H1 (cell line): ENCODE results near the gene GDPD5. TPM values are rescaled to one million over a fixed set of nuclear protein-coding genes. Genes with fewer than 3 reads are reported as not detected.

ENCODE experiments used
- CTCF ChIA-PET: fragments of 300-600 bp; sonication (Branson Sonifier 250); formaldehyde crosslinking; loops from one replicate; lab custom pipeline; 2021; ENCODE audit not compliant: partially characterized antibody; lab: Charles Lee
- POLR2A ChIA-PET: fragments of 300-600 bp; sonication (Branson Sonifier 250); formaldehyde crosslinking; loops from one replicate; lab custom pipeline; 2021; ENCODE audit warnings: inconsistent platforms; ENCODE audit not compliant: partially characterized antibody; lab: Charles Lee
- DNase-seq, 2 experiments: peaks; one replicate each; pipeline versions ENCODE4 v3.0.0 to v3.0.0-alpha.2; 2010 to 2022; ENCODE audit warnings: low spot score in 2 of 2, low read depth in 1 of 2, mixed read lengths in 1 of 2
- FAIRE-seq: peaks from 2 replicates; lab custom pipeline; 2011; peaks lifted over from hg19 to GRCh38; lab: Jason Lieb, UNC
- H2AFZ ChIP-seq: 2 replicates; pipeline ENCODE4 v1.8.1; 2012; ENCODE audit warnings: low read length, inconsistent platforms
- H2AK5ac ChIP-seq: 2 replicates; pipeline ENCODE4 v1.6.1; 2013; ENCODE audit warnings: low read depth, low read length
- H2BK120ac ChIP-seq: replicated peaks from 2 replicates; pipeline ENCODE3; 2013; ENCODE audit warnings: low read depth, low read length, inconsistent platforms
- H2BK12ac ChIP-seq: 2 replicates; pipeline ENCODE4 v1.6.1; 2013; ENCODE audit warnings: low read depth, low read length
- H2BK15ac ChIP-seq: 2 replicates; pipeline ENCODE4 v1.6.1; 2013; ENCODE audit warnings: low read length
- H2BK20ac ChIP-seq: 2 replicates; pipeline ENCODE4 v1.6.1; 2013; ENCODE audit warnings: low read length
- H2BK5ac ChIP-seq: 2 replicates; pipeline ENCODE4 v1.6.1; 2013; ENCODE audit warnings: low read depth, low read length
- H3K14ac ChIP-seq: 2 replicates; pipeline ENCODE4 v1.6.1; 2013; ENCODE audit warnings: inconsistent platforms; ENCODE audit not compliant: insufficient read length
- H3K18ac ChIP-seq: 2 replicates; pipeline ENCODE4 v1.6.1; 2013; ENCODE audit warnings: low read length; ENCODE audit errors: extremely low read depth
- H3K23ac ChIP-seq: 2 replicates; pipeline ENCODE4 v1.6.1; 2013; ENCODE audit warnings: inconsistent platforms; ENCODE audit not compliant: insufficient read length
- H3K23me2 ChIP-seq: 2 replicates; pipeline ENCODE4 v1.6.1; 2013; ENCODE audit warnings: low read depth, low read length
- H3K27ac ChIP-seq: 2 replicates; pipeline ENCODE4 v1.6.1; 2011; ENCODE audit warnings: low read depth, low read length, inconsistent platforms
- H3K27me3 ChIP-seq, 4 experiments: replicated peaks in 1 of 4; 1 replicate in 1 of 4; 2 replicates in 3 of 4; pipeline versions ENCODE4 v1.6.1 to v1.8.1; 2011 to 2013; ENCODE audit warnings: low read length in 3 of 4, mild to moderate bottlenecking in 3 of 4, inconsistent platforms in 2 of 4, mixed read lengths in 2 of 4, moderate library complexity in 1 of 4; ENCODE audit not compliant: control insufficient read depth in 3 of 4, insufficient read depth in 3 of 4; ENCODE audit errors: extremely low read depth in 1 of 4
- H3K36me3 ChIP-seq, 4 experiments: 2 replicates each; pipeline versions ENCODE4 v1.6.1 to v1.8.1; 2011 to 2013; ENCODE audit warnings: mild to moderate bottlenecking in 4 of 4, low read length in 3 of 4, moderate library complexity in 2 of 4, control low read depth in 1 of 4, inconsistent platforms in 1 of 4; ENCODE audit not compliant: insufficient read depth in 4 of 4, control insufficient read depth in 2 of 4
- H3K4ac ChIP-seq: replicated peaks from 2 replicates; pipeline ENCODE3; 2013; ENCODE audit warnings: low read length, low read depth, mixed read lengths, inconsistent platforms; ENCODE audit not compliant: insufficient read length
- H3K4me1 ChIP-seq, 4 experiments: replicated peaks in 1 of 4; 1 replicate in 1 of 4; 2 replicates in 3 of 4; pipeline versions ENCODE4 v1.6.1 to v1.8.1; 2011 to 2013; ENCODE audit warnings: low read length in 3 of 4, inconsistent platforms in 2 of 4, mixed read lengths in 1 of 4; ENCODE audit not compliant: insufficient read depth in 4 of 4, control insufficient read depth in 3 of 4
- H3K4me2 ChIP-seq, 2 experiments: 2 replicates each; pipeline versions ENCODE4 v1.6.1 to v1.8.1; 2011 to 2013; ENCODE audit warnings: low read depth in 2 of 2, low read length in 2 of 2, control low read depth in 1 of 2, inconsistent platforms in 1 of 2, mild to moderate bottlenecking in 1 of 2; ENCODE audit not compliant: insufficient read depth in 1 of 2
- H3K4me3 ChIP-seq, 4 experiments: fragments of 200-600, 300-600 bp in 1 of 4; sonication (generic), shearing (Covaris generic), sonication (Bioruptor Twin) in 1 of 4; 2 replicates each; pipeline versions ENCODE4 v1.5.1 to v1.8.1; 2011 to 2016; ENCODE audit warnings: low read length in 4 of 4, low read depth in 3 of 4, control low read depth in 2 of 4, inconsistent platforms in 2 of 4, mild to moderate bottlenecking in 2 of 4, mixed read lengths in 1 of 4, moderate library complexity in 1 of 4; ENCODE audit not compliant: insufficient read depth in 2 of 4; ENCODE audit errors: extremely low read depth in 1 of 4
- H3K56ac ChIP-seq: replicated peaks from 2 replicates; pipeline ENCODE3; 2013; ENCODE audit warnings: low read depth, mild to moderate bottlenecking, mixed read lengths, low read length, inconsistent platforms; ENCODE audit not compliant: insufficient read length
- H3K79me1 ChIP-seq: 2 replicates; pipeline ENCODE4 v1.6.1; 2013; ENCODE audit warnings: low read depth, low read length, control low read depth
- H3K79me2 ChIP-seq, 2 experiments: 2 replicates each; pipeline versions ENCODE4 v1.6.1 to v1.8.1; 2012 to 2013; ENCODE audit warnings: low read length in 2 of 2, mild to moderate bottlenecking in 2 of 2, inconsistent platforms in 1 of 2; ENCODE audit not compliant: insufficient read depth in 2 of 2, control insufficient read depth in 1 of 2
- H3K9ac ChIP-seq, 4 experiments: replicated peaks in 1 of 4; 1 replicate in 1 of 4; 2 replicates in 3 of 4; pipeline versions ENCODE4 v1.6.1 to v1.8.1; 2011 to 2013; ENCODE audit warnings: low read depth in 3 of 4, low read length in 3 of 4, control low read depth in 2 of 4, mild to moderate bottlenecking in 2 of 4, moderate library complexity in 2 of 4, inconsistent platforms in 1 of 4; ENCODE audit errors: extremely low read depth in 1 of 4
- H3K9me3 ChIP-seq, 2 experiments: 2 replicates each; pipeline versions ENCODE4 v1.6.1 to v1.8.1; 2012 to 2013; ENCODE audit warnings: mild to moderate bottlenecking in 2 of 2, moderate library complexity in 2 of 2, control low read depth in 1 of 2, inconsistent platforms in 1 of 2, low read depth in 1 of 2, low read length in 1 of 2, mixed read lengths in 1 of 2; ENCODE audit not compliant: insufficient read depth in 2 of 2
- H4K20me1 ChIP-seq, 2 experiments: replicated peaks in 1 of 2; 2 replicates each; pipeline versions ENCODE3 to v1.8.1; 2011 to 2013; ENCODE audit warnings: inconsistent platforms in 2 of 2, low read length in 2 of 2, mild to moderate bottlenecking in 1 of 2; ENCODE audit not compliant: insufficient read depth in 2 of 2, control insufficient read depth in 1 of 2
- H4K5ac ChIP-seq: 2 replicates; pipeline ENCODE4 v1.6.1; 2013; ENCODE audit warnings: low read length, low read depth, mixed read lengths, inconsistent platforms; ENCODE audit not compliant: insufficient read length
- H4K8ac ChIP-seq: 2 replicates; pipeline ENCODE4 v1.8.0; 2013; ENCODE audit warnings: mild to moderate bottlenecking, moderate library complexity, low read length, inconsistent platforms; ENCODE audit not compliant: insufficient read depth; ENCODE audit errors: extremely low read depth
- H4K91ac ChIP-seq: replicated peaks from 2 replicates; pipeline ENCODE3; 2013; ENCODE audit warnings: low read length, mixed read lengths, inconsistent platforms; ENCODE audit not compliant: insufficient read length
- CTBP2 ChIP-seq: IDR thresholded peaks from 2 replicates; pipeline ENCODE4 v1.7.0; 2011; ENCODE audit warnings: borderline replicate concordance, mild to moderate bottlenecking, moderate library complexity, mixed read lengths, low read length; ENCODE audit not compliant: insufficient read depth, insufficient read length
- NANOG ChIP-seq: IDR thresholded peaks from 2 replicates; pipeline ENCODE4 v1.6.1; 2011; ENCODE audit warnings: low read length, low read depth, mild to moderate bottlenecking, inconsistent platforms; ENCODE audit not compliant: insufficient read depth, poor library complexity, severe bottlenecking
- PHF8 ChIP-seq: fragments of 200-600 bp; sonication (generic); conservative IDR thresholded peaks from 2 replicates; pipeline ENCODE4 v1.7.1; 2012; ENCODE audit warnings: low read depth, mild to moderate bottlenecking, inconsistent platforms, low read length, moderate library complexity
- RBBP5 ChIP-seq: IDR thresholded peaks from 2 replicates; pipeline ENCODE4 v1.7.1; 2012; ENCODE audit warnings: low read depth, mild to moderate bottlenecking, inconsistent platforms, low read length, moderate library complexity, borderline replicate concordance
- SP2 ChIP-seq: IDR thresholded peaks from 2 replicates; pipeline ENCODE4 v1.6.1; 2012; ENCODE audit warnings: mild to moderate bottlenecking, low read length, inconsistent platforms
- TAF7 ChIP-seq: optimal IDR thresholded peaks from 2 replicates; pipeline ENCODE3; 2011; ENCODE audit warnings: low read depth, mild to moderate bottlenecking, inconsistent platforms, low read length, moderate library complexity, borderline replicate concordance
- USF2 ChIP-seq: IDR thresholded peaks from 2 replicates; pipeline ENCODE4 v1.6.1; 2011; ENCODE audit warnings: low read length, improper control_type of control experiment
- WGBS, 2 experiments: shearing (Covaris generic) in 1 of 2; methylation state at CpG; one replicate each; pipeline versions ENCODE4 v1.1.6 to v1.1.7; 2013 to 2015; ENCODE audit warnings: low lambda C conversion rate in 2 of 2, mixed read lengths in 2 of 2, inconsistent platforms in 1 of 2, low coverage in 1 of 2, missing lambda C conversion rate in 1 of 2; ENCODE audit not compliant: insufficient replicate concordance in 2 of 2, insufficient coverage in 1 of 2, insufficient read length in 1 of 2; ENCODE audit errors: extremely low coverage in 1 of 2, missing lambda C conversion rate in 1 of 2; 5-methylcytosine and 5-hydroxymethylcytosine counted together
- polyA plus RNA-seq, 7 experiments: library from polyadenylated mRNA; depleted of rRNA in 3 of 7; stranded (reverse) in 5 of 7; unstranded in 2 of 7; fragments of >200 nt in 5 of 7; fragments of 200-250 nt in 2 of 7; gene quantifications; 1 replicate in 5 of 7; 2 replicates in 1 of 7; 4 replicates in 1 of 7; pipeline versions ENCODE4 v1.2.1 to v1.2.3, GENCODE V29; 2011 to 2013; ENCODE audit warnings: missing spikeins in 2 of 7, mixed read lengths in 2 of 7
- total RNA-seq: library from RNA; stranded (reverse); fragmentation: NEBNext Ultra II Directional; extraction: Animal tissue kit (Norgen Biotek cat#: 25700); gene quantifications from 2 replicates; pipeline ENCODE4 v1.2.1, GENCODE V29; 2021

Gene GDPD5
- total and polyA plus RNA-seq, 2 of the 8 experiments (the other 6 are each of a cell fraction or from before 2014, with no cell fraction given), result 7.8 to 8.6 TPM

GRCh38 chr11:75453916-75454655 lies 71.7 kb downstream of the GDPD5 start:
- POLR2A ChIA-PET, result interaction anchor here (0.8 to 3.0 kb wide), 6 partner anchors 12 to 109 kb away, joined by 3 to 13 read pairs (median 4); no protein-coding TSS in a partner anchor
- Histone ChIP-seq H3K9ac (no peak overlapping the region), H2AK5ac (no peak overlapping the region), H4K8ac (no peak overlapping the region), H3K23me2 (0 out of 2 replicates have a peak, but pooled peaks cover 2% of the 10 kb centered on the region), H2BK15ac (no peak overlapping the region), H3K4ac (no peak overlapping the region), H3K4me2 (no peak overlapping the region), H3K9me3 (no peaks in the 10 kb centered on the region), H4K91ac (no peak overlapping the region), H4K5ac (no peak overlapping the region), H3K4me1 (peaks cover 0 to 6% (median 0%) of the 10 kb centered on the region in 4 experiments; a peak in 3 of 7 replicates), H3K27me3 (no peaks in the 10 kb centered on the region; a peak in 1 of 7 replicates), H3K56ac (no peak overlapping the region), H3K36me3 (no peaks in the 10 kb centered on the region), H2AFZ (no peak overlapping the region), H3K18ac (no peak overlapping the region), H3K79me1 (no peaks in the 10 kb centered on the region), H2BK20ac (no peak overlapping the region), H2BK120ac (no peak overlapping the region), H3K27ac (no peak overlapping the region), H3K79me2 (no peaks in the 10 kb centered on the region), H3K4me3 (no peak overlapping the region), H2BK5ac (no peak overlapping the region), H3K14ac (no peak overlapping the region), H2BK12ac (no peak overlapping the region), H4K20me1 (no peaks in the 10 kb centered on the region), H3K23ac (no peak overlapping the region)
- no peak for TF ChIP-seq NANOG
- no peak for TF ChIP-seq SP2
- TF ChIP-seq CTBP2, result no peak
- no peak for TF ChIP-seq USF2
- TF ChIP-seq PHF8, result no peak
- no peak for TF ChIP-seq TAF7
- TF ChIP-seq RBBP5, result no peak
- WGBS, 2 experiments, result 84% methylated on average over 9 of the region's 9 CpGs; no CpG with 5 or more reads in 1 of the 2 experiments
- CTCF ChIA-PET, result interaction anchor here (0.6 to 31.5 kb wide), 11 partner anchors 9 to 791 kb away, joined by 3 to 603 read pairs (median 6); partner anchors contain the start of gene GDPD5
- FAIRE-seq (no peak), DNase-seq (no peak)
